ENCODE measurements around the gene PRPF19. TPM values are rescaled to one million over a fixed set of nuclear protein-coding genes. Genes with fewer than 3 reads are reported as not detected.

Gene PRPF19
- total RNA-seq, 1 experiment from 2014 or later = 109 TPM

GRCh38 chr11:60875366-60876167 lies 30.8 kb downstream of the PRPF19 start:
- H3K9me3 ChIP-seq (replicated peaks) = no peaks in the 10 kb centered on the region
- H3K27ac ChIP-seq = no peak overlapping the region
- DNase-seq (ENCODE audit: low read depth in 1 of 2, low spot score in 2 of 2) = no peak
- peaks cover 10% of the 10 kb centered on the region for H3K4me1 ChIP-seq (replicated peaks)
- no peaks in the 10 kb centered on the region for H3K27me3 ChIP-seq (replicated peaks)
- H3K4me3 ChIP-seq = no peak overlapping the region
- H3K36me3 ChIP-seq = peaks cover 4% of the 10 kb centered on the region; the same call in 1 of the 2 replicates

DNA sequence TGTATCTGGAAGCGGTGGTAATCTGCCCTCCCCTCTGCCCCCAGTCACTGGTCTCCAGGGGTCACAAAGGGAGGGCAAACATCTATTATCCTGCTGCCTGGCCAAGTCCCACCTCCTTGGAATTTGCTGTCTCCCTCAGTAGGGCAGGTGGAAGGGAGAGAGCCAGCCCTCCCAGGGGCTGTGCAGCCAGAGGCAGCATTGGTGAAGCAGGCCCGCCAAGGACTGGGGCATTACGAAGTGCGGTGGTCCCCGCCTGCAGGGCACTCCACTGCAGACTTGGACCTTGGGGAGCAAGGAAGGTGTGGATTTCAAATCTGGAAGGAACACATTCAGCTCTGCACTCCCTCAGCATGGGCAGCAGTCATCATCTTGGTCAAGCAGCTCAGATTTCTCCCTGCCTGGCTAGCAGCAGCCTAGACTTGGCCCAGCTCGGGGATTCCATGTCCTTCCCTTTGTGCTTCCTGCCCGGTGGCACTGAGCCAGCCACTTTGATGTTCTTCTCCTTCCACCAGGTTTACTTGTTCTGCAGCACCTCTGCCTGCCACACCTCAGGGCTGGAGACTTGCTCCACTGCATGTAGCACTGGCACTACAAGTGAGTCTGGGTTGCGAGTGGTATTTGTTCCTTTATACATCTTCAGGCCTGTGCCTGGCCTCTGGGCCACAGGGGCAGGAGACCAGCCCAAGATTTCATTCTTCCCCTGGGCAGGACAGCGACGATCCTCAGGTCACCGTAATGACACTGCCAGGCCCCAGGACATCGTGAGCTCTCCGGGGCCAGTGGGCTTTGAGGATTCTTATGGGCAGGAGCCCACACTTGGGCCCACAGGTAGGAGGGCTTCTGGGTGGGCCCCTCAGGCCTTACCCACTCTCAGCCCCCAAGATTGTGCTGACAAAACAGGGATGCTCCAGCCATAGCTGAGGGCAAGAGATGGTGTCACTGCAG lies 31.7 kb downstream of the PRPF19 start:
- no peak overlapping the region for H3K27ac ChIP-seq

GRCh38 chr11:60873533-60873932 lies 32.9 kb downstream of the PRPF19 start:
- H3K27ac ChIP-seq = no peak overlapping the region
- DNase-seq (ENCODE audit: low read depth in 1 of 2, low spot score in 2 of 2) = no peak
- H3K4me1 ChIP-seq (replicated peaks) = peaks cover 10% of the 10 kb centered on the region
- no peaks in the 10 kb centered on the region for H3K27me3 ChIP-seq (replicated peaks)
- no peak overlapping the region for H3K4me3 ChIP-seq
- no peaks in the 10 kb centered on the region for H3K36me3 ChIP-seq
- no peaks in the 10 kb centered on the region for H3K9me3 ChIP-seq (replicated peaks)

More for the DNA sequence above, 31.7 kb downstream of the PRPF19 start:
- no peak for DNase-seq (ENCODE audit: low read depth in 1 of 2, low spot score in 2 of 2)
- no peaks in the 10 kb centered on the region; the same call in 1 of the 2 replicates for H3K36me3 ChIP-seq
- H3K9me3 ChIP-seq (replicated peaks) = no peaks in the 10 kb centered on the region
- peaks cover 10% of the 10 kb centered on the region for H3K4me1 ChIP-seq (replicated peaks)
- no peaks in the 10 kb centered on the region for H3K27me3 ChIP-seq (replicated peaks)
- no peak overlapping the region for H3K4me3 ChIP-seq

GRCh38 chr11:60872961-60873524 lies 33.3 kb downstream of the PRPF19 start:
- H3K9me3 ChIP-seq (replicated peaks) = no peaks in the 10 kb centered on the region
- peak; percentile 28 to 70 for DNase-seq (ENCODE audit: low read depth in 1 of 2, low spot score in 2 of 2)
- peaks cover 10% of the 10 kb centered on the region for H3K4me1 ChIP-seq (replicated peaks)
- H3K36me3 ChIP-seq = no peaks in the 10 kb centered on the region
- H3K27me3 ChIP-seq (replicated peaks) = no peaks in the 10 kb centered on the region
- H3K4me3 ChIP-seq = no peak overlapping the region
- no peak overlapping the region for H3K27ac ChIP-seq

GRCh38 chr11:60872124-60872960 lies 34.0 kb downstream of the PRPF19 start:
- Histone ChIP-seq H3K4me3 (no peak overlapping the region), H3K27me3 (replicated peaks) (no peaks in the 10 kb centered on the region), H3K36me3 (no peaks in the 10 kb centered on the region), H3K9me3 (replicated peaks) (no peaks in the 10 kb centered on the region), H3K4me1 (replicated peaks) (peaks cover 10% of the 10 kb centered on the region), H3K27ac (no peak overlapping the region)
- no peak for DNase-seq (ENCODE audit: low read depth in 1 of 2, low spot score in 2 of 2)

DNA sequence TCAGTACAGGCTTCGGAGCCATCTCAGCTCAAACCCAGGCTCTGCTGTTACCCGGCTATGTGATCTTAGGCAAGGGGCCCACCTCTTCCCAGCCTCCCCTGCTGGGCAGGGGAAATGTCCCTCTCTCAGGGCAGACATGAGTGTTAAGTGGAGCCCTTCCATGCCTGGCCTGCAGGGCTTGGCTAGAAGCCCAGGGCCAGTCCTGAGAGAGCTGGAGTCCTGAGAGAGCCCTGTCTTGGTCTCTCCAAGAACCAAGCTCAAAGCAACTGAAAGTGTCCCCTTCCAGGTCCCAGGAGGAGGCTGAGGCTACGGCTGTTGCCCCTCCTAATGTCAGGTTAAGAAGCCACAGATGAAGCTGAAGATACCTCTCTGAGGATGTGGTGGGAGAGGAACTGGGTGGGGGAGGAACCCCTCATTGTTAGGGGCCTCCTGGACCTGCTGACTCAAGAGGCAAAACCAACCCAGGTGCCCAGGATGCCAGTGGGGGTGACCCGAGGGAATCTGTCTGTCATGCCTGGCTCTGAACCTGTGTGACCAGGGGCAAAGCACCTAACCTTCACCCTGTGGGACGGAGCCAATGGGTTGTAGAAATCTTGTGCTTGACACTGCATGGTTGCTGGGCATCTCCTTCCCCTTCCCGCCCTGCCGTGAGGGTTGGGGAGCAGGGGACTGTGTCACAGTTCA lies 34.9 kb downstream of the PRPF19 start:
- no peak overlapping the region for H3K27ac ChIP-seq

DNA sequence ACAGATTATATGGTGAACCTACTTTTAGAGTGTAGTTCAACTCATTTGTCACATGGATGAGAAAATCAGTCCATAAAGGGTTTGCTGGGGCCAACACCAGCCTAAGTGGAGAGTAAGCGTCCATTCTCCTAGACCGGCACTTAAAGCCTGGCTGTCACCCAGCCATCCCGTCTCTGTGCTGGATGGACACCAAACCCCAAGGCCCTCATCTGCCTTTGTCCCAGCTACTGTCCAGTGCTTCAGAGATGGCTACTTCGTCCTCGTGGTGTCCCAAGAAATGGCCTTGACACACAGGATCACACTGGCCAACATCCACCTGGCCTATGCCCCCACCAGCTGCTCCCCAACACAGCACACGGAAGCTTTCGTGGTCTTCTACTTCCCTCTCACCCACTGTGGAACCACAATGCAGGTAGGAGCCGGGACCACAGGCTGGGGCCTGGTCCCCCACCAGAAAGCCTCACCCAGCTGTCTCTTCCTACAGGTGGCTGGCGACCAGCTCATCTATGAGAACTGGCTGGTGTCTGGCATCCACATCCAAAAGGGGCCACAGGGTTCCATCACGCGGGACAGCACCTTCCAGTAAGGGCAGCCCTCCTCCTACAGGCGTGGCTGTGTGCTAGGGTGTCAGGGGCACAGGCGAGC lies 35.5 kb downstream of the PRPF19 start:
- H3K4me3 ChIP-seq = no peak overlapping the region
- H3K27me3 ChIP-seq (replicated peaks) = no peaks in the 10 kb centered on the region
- peaks cover 10% of the 10 kb centered on the region for H3K4me1 ChIP-seq (replicated peaks)
- no peaks in the 10 kb centered on the region for H3K9me3 ChIP-seq (replicated peaks)
- H3K27ac ChIP-seq = no peak overlapping the region
- DNase-seq (ENCODE audit: low read depth in 1 of 2, low spot score in 2 of 2) = no peak
- no peaks in the 10 kb centered on the region for H3K36me3 ChIP-seq

More for the DNA sequence above, 34.9 kb downstream of the PRPF19 start:
- H3K4me3 ChIP-seq = no peak overlapping the region
- no peak for DNase-seq (ENCODE audit: low read depth in 1 of 2, low spot score in 2 of 2)
- H3K27me3 ChIP-seq (replicated peaks) = no peaks in the 10 kb centered on the region
- no peaks in the 10 kb centered on the region for H3K9me3 ChIP-seq (replicated peaks)
- peaks cover 10% of the 10 kb centered on the region for H3K4me1 ChIP-seq (replicated peaks)
- no peaks in the 10 kb centered on the region for H3K36me3 ChIP-seq

DNA sequence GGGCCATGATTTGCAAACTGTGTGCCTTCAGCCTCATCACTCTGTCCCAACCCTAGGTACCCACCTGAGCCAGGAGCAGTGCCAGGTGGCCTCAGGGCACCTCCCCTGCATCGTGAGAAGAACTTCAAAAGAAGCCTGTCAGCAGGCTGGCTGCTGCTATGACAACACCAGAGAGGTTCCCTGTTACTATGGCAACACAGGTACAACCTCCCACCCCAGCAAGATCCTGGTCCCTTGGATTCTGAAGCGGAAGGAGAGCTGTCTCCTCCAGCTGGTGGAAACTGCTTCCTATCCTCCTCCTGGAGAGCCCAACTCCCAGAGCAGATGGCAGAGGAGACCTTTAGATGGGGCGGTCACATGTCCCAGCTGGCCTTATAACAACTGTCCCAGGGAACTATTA lies 36.1 kb downstream of the PRPF19 start:
- Histone ChIP-seq H3K4me3 (no peak overlapping the region), H3K4me1 (replicated peaks) (peaks cover 10% of the 10 kb centered on the region), H3K36me3 (no peaks in the 10 kb centered on the region), H3K9me3 (replicated peaks) (0 out of 2 replicates have a peak, but pooled peaks cover 2% of the 10 kb centered on the region), H3K27me3 (replicated peaks) (no peaks in the 10 kb centered on the region), H3K27ac (no peak overlapping the region)
- DNase-seq (ENCODE audit: low read depth in 1 of 2, low spot score in 2 of 2) = no peak

DNA sequence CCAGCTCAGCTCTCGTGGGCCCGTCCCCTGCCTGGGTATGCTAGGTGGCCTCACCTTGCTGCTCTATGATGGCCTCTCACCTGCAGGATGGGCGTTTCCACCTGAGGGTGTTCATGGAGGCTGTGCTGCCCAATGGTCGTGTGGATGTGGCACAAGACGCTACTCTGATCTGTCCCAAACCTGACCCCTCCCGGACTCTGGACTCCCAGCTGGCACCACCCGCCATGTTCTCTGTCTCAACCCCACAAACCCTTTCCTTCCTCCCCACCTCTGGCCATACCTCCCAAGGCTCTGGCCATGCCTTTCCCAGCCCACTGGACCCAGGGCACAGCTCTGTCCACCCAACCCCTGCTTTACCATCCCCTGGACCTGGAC lies 36.9 kb downstream of the PRPF19 start:
- H3K27me3 ChIP-seq (replicated peaks) = no peaks in the 10 kb centered on the region
- 0 out of 2 replicates have a peak, but pooled peaks cover 3% of the 10 kb centered on the region for H3K9me3 ChIP-seq (replicated peaks)
- no peak overlapping the region for H3K4me3 ChIP-seq
- peaks cover 10% of the 10 kb centered on the region for H3K4me1 ChIP-seq (replicated peaks)
- no peak overlapping the region for H3K27ac ChIP-seq
- no peaks in the 10 kb centered on the region for H3K36me3 ChIP-seq
- DNase-seq (ENCODE audit: low read depth in 1 of 2, low spot score in 2 of 2) = no peak

- Histone ChIP-seq H3K4me3 (no peak overlapping the region), H3K36me3 (no peaks in the 10 kb centered on the region), H3K9me3 (replicated peaks) (0 out of 2 replicates have a peak, but pooled peaks cover 3% of the 10 kb centered on the region), H3K27ac (no peak overlapping the region), H3K27me3 (replicated peaks) (no peaks in the 10 kb centered on the region; the same call in 1 of the 2 replicates), H3K4me1 (replicated peaks) (peaks cover 10% of the 10 kb centered on the region)
- no peak for DNase-seq (ENCODE audit: low read depth in 1 of 2, low spot score in 2 of 2)
These were observed 37.5 kb downstream of the PRPF19 start for GRCh38 chr11:60868682-60869450.

DNA sequence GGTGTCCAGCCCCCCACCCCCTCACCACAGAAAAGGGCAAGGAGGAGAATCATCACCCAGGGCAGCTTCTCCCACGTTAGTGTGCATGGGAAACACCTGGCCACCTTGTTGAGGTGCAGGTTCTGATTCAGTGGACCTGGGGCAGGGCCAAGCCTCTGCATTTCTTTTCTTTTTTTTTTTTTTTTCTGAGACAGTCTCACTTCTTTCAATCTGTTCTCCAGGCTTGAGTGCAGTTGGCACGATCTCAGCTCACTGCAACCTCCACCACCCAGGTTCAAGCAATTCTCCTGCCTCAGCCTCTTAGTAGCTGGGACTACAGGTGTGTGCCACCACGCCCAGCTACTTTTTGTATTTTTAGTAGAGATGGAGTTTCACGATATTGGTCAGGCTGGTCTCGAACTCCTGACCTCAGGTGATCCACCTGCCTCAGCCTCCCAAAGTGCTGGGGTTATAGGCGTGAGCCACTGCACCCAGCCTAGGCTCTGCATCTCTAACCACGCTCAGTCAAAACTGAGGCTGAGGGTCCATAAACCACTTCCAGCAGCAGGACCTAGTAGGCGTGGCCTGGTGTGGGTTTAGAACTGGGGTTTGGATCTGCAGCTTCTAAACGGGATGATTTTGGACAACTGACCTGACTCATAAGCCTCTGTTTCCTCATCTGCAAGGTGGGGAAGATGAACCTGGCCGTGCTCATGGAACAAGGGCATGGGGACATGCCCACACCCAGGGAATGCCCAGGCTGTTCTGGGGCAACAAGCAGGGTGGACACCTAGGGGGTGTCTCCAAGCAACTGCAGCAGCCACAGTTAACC lies 38.3 kb downstream of the PRPF19 start:
- H3K36me3 ChIP-seq = no peaks in the 10 kb centered on the region
- no peaks in the 10 kb centered on the region; the same call in 1 of the 2 replicates for H3K27me3 ChIP-seq (replicated peaks)
- H3K4me1 ChIP-seq (replicated peaks) = peaks cover 5% of the 10 kb centered on the region
- H3K4me3 ChIP-seq = no peak overlapping the region
- H3K9me3 ChIP-seq (replicated peaks) = 0 out of 2 replicates have a peak, but pooled peaks cover 3% of the 10 kb centered on the region
- no peak for DNase-seq (ENCODE audit: low read depth in 1 of 2, low spot score in 2 of 2)
- H3K27ac ChIP-seq = no peak overlapping the region

All from SJSA1 (cell line).